H9 (cell line): ENCODE results near the gene RAB11FIP5. TPM values are rescaled to one million over a fixed set of nuclear protein-coding genes. Genes with fewer than 3 reads are reported as not detected.

Experiments used
- DNase-seq: peaks from one replicate; pipeline ENCODE4 v3.0.0-alpha.2; 2017
- H2AFZ ChIP-seq: one replicate; pipeline ENCODE4 v1.6.1; 2013; ENCODE audit warnings: mild to moderate bottlenecking, low read length, control low read depth, moderate library complexity
- H2AK5ac ChIP-seq: 2 replicates; pipeline ENCODE4 v1.6.1; 2013; ENCODE audit warnings: low read length, control low read depth, mixed read lengths; ENCODE audit not compliant: insufficient read length
- H2BK120ac ChIP-seq: one replicate; pipeline ENCODE4 v1.6.1; 2013; ENCODE audit warnings: low read depth, mild to moderate bottlenecking, low read length, control low read depth, inconsistent platforms; ENCODE audit not compliant: poor library complexity, severe bottlenecking
- H2BK12ac ChIP-seq: 2 replicates; pipeline ENCODE4 v1.6.1; 2013; ENCODE audit warnings: low read length, control low read depth, mixed read lengths, low read depth; ENCODE audit not compliant: insufficient read length
- H2BK15ac ChIP-seq: 2 replicates; pipeline ENCODE4 v1.6.1; 2013; ENCODE audit warnings: low read depth, low read length, control low read depth
- H2BK20ac ChIP-seq: one replicate; pipeline ENCODE4 v1.6.1; 2013; ENCODE audit warnings: low read depth, mild to moderate bottlenecking, low read length, control low read depth, inconsistent platforms; ENCODE audit not compliant: poor library complexity, severe bottlenecking
- H2BK5ac ChIP-seq: 2 replicates; pipeline ENCODE4 v1.6.1; 2013; ENCODE audit warnings: low read length, control low read depth, mixed read lengths; ENCODE audit not compliant: insufficient read length
- H3K14ac ChIP-seq: 2 replicates; pipeline ENCODE4 v1.6.1; 2013; ENCODE audit warnings: low read length, control low read depth; ENCODE audit not compliant: insufficient read depth
- H3K18ac ChIP-seq: 2 replicates; pipeline ENCODE4 v1.6.1; 2013; ENCODE audit warnings: low read depth, mild to moderate bottlenecking, mixed read lengths, low read length, control low read depth; ENCODE audit not compliant: insufficient read length
- H3K23ac ChIP-seq: 2 replicates; pipeline ENCODE4 v1.6.1; 2013; ENCODE audit warnings: low read length, control low read depth, mixed read lengths, low read depth; ENCODE audit not compliant: insufficient read length
- H3K23me2 ChIP-seq: 2 replicates; pipeline ENCODE4 v1.6.1; 2013; ENCODE audit warnings: low read depth, mild to moderate bottlenecking, mixed read lengths, low read length, control low read depth; ENCODE audit not compliant: insufficient read length, poor library complexity, severe bottlenecking
- H3K27ac ChIP-seq: 2 replicates; pipeline ENCODE4 v1.5.1; 2013; ENCODE audit warnings: low read length, control low read depth, mixed read lengths, low read depth; ENCODE audit not compliant: insufficient read length
- H3K27me3 ChIP-seq: 2 replicates; pipeline ENCODE4 v1.6.1; 2013; ENCODE audit warnings: low read length, control low read depth, inconsistent platforms; ENCODE audit not compliant: insufficient read depth
- H3K4ac ChIP-seq: 2 replicates; pipeline ENCODE4 v1.6.1; 2013; ENCODE audit warnings: low read depth, mild to moderate bottlenecking, control low read depth, inconsistent platforms, low read length, moderate library complexity
- H3K4me1 ChIP-seq: 2 replicates; pipeline ENCODE4 v1.6.1; 2013; ENCODE audit warnings: low read length, control low read depth, inconsistent platforms; ENCODE audit not compliant: insufficient read depth
- H3K4me2 ChIP-seq: 2 replicates; pipeline ENCODE4 v1.6.1; 2013; ENCODE audit warnings: low read length, control low read depth, mixed read lengths; ENCODE audit not compliant: insufficient read length, insufficient read depth
- H3K56ac ChIP-seq: 2 replicates; pipeline ENCODE4 v1.6.1; 2013; ENCODE audit warnings: low read depth, mild to moderate bottlenecking, mixed read lengths, low read length, control low read depth; ENCODE audit not compliant: insufficient read length
- H3K79me1 ChIP-seq: 2 replicates; pipeline ENCODE4 v1.6.1; 2013; ENCODE audit warnings: low read depth, mild to moderate bottlenecking, moderate library complexity, low read length, control low read depth, inconsistent platforms; ENCODE audit not compliant: insufficient read depth, poor library complexity, severe bottlenecking
- H3K79me2 ChIP-seq: 2 replicates; pipeline ENCODE4 v1.6.1; 2013; ENCODE audit warnings: low read length, control low read depth, inconsistent platforms; ENCODE audit not compliant: insufficient read depth
- H3K9ac ChIP-seq: 2 replicates; pipeline ENCODE4 v1.6.1; 2013; ENCODE audit warnings: low read length, control low read depth, mixed read lengths; ENCODE audit not compliant: insufficient read length; ENCODE audit errors: extremely low read depth
- H3K9me3 ChIP-seq: one replicate; pipeline ENCODE4 v1.6.1; 2013; ENCODE audit warnings: low read depth, low read length, inconsistent platforms; ENCODE audit not compliant: control insufficient read depth
- H3T11ph ChIP-seq: one replicate; pipeline ENCODE4 v1.6.1; 2013; ENCODE audit warnings: mild to moderate bottlenecking, low read length, control low read depth, inconsistent platforms
- H4K20me1 ChIP-seq: one replicate; pipeline ENCODE4 v1.6.1; 2013; ENCODE audit not compliant: control insufficient read depth, insufficient read length, insufficient read depth
- H4K5ac ChIP-seq: 2 replicates; pipeline ENCODE4 v1.6.1; 2013; ENCODE audit warnings: low read depth, mild to moderate bottlenecking, mixed read lengths, low read length, control low read depth; ENCODE audit not compliant: insufficient read length
- H4K8ac ChIP-seq: replicated peaks from 2 replicates; pipeline ENCODE4 v1.6.1; 2013; ENCODE audit warnings: low read length, control low read depth, mixed read lengths, low read depth; ENCODE audit not compliant: insufficient read length
- H4K91ac ChIP-seq: 2 replicates; pipeline ENCODE4 v1.6.1; 2013; ENCODE audit warnings: low read depth, mild to moderate bottlenecking, moderate library complexity, mixed read lengths, low read length, control low read depth; ENCODE audit not compliant: insufficient read length
- H3K27ac Mint-ChIP-seq, 3 experiments: 2 replicates in 2 of 3; 3 replicates in 1 of 3; pipeline ENCODE4 v1.8.0; 2020 to 2021; ENCODE audit warnings: mixed read lengths in 3 of 3, mild to moderate bottlenecking in 1 of 3, moderate library complexity in 1 of 3
- H3K27me3 Mint-ChIP-seq: 2 replicates; pipeline ENCODE4 v1.8.0; 2021; ENCODE audit warnings: low read depth, mild to moderate bottlenecking, moderate library complexity, mixed read lengths
- H3K36me3 Mint-ChIP-seq, 3 experiments: 2 replicates in 2 of 3; 3 replicates in 1 of 3; pipeline ENCODE4 v1.8.0; 2020 to 2021; ENCODE audit warnings: low read depth in 3 of 3, mixed read lengths in 3 of 3; ENCODE audit not compliant: insufficient read depth in 1 of 3
- H3K4me1 Mint-ChIP-seq, 2 experiments: 2 replicates each; pipeline ENCODE4 v1.8.0; 2020; ENCODE audit warnings: mixed read lengths in 2 of 2
- H3K4me3 Mint-ChIP-seq, 2 experiments: 2 replicates in 1 of 2; 3 replicates in 1 of 2; pipeline ENCODE4 v1.8.0; 2020 to 2021; ENCODE audit warnings: mild to moderate bottlenecking in 2 of 2, mixed read lengths in 2 of 2, moderate library complexity in 1 of 2
- H3K9me3 Mint-ChIP-seq, 2 experiments: 2 replicates in 1 of 2; 3 replicates in 1 of 2; pipeline ENCODE4 v1.8.0; 2020; ENCODE audit warnings: mild to moderate bottlenecking in 2 of 2, mixed read lengths in 2 of 2, moderate library complexity in 1 of 2
- WGBS: extraction: QIAGEN DNeasy Blood & Tissue Kit; methylation state at CpG from one replicate; pipeline ENCODE4 v1.1.7; 2013; ENCODE audit warnings: missing lambda C conversion rate, low lambda C conversion rate, mixed read lengths; ENCODE audit not compliant: insufficient read length; ENCODE audit errors: extremely low coverage; 5-methylcytosine and 5-hydroxymethylcytosine counted together
- total RNA-seq: library from RNA; stranded (reverse); gene quantifications from 2 replicates; pipeline ENCODE4 v1.2.1, GENCODE V29; 2021
- TF ChIP-seq, protein P1 (sequence below): fragments of 200-600 bp; sonication (generic); conservative IDR thresholded peaks from 3 replicates; pipeline ENCODE4 v1.8.0; 2021; ENCODE audit warnings: antibody characterized with exemption, mild to moderate bottlenecking

The RAB11FIP5 gene
- total RNA-seq, 1 experiment from 2014 or later, result 7.1 TPM

DNA sequence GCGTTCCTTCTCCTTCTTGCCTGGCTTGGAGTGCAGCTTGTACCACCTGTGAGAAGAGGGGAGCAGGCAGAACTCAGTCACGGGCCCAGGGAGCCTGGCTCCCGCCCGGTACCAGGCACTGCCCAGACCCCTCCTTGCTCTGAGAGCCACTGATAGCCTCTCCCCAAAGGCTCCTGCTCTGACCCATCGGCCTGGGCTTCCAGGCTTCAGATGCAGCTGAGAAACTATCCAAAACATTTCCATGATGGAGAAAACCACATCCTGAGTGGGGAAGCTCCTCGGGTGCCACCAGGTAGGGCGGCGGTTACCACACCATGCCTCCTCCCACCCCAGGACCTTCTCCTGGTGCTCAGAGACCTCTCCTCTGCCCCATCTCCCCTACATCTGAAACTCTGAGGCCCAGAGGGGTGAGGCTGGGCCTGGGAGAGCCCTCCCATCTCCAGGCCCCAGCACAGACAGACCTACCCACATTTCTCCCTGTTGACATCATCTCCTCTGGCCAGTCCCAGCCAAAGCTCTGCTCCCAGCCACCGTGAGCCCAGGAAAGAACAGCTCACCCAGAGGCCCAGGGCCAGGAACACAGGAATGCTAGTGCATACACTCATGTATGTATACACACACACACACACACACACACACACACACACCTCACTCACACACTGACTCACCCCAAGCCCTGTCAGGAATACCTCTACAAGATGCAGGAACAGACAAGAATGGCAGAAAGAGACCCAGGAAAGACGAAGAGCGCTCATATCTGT, 23.3 kb downstream of the RAB11FIP5 start:
- no peak overlapping the region for H2AK5ac ChIP-seq
- peaks cover 3 to 5% (median 5%) of the 10 kb centered on the region in 3 experiments; a peak in 4 of 7 replicates for H3K36me3 Mint-ChIP-seq
- no peak overlapping the region for H3K9ac ChIP-seq
- H3K27ac ChIP-seq, result no peak overlapping the region
- no peak overlapping the region for H3K4me2 ChIP-seq
- no peak overlapping the region for H4K8ac ChIP-seq
- no peaks in the 10 kb centered on the region for H3K79me2 ChIP-seq
- H2BK5ac ChIP-seq, result no peak overlapping the region
- no peaks in the 10 kb centered on the region for H3K23me2 ChIP-seq
- WGBS, result no CpG with 5 or more reads among the region's 11 CpGs
- H2AFZ ChIP-seq, result no peak overlapping the region
- DNase-seq, result no peak
- no peak overlapping the region for H3T11ph ChIP-seq
- H3K9me3 ChIP-seq, result no peaks in the 10 kb centered on the region
- peaks cover 13 to 14% of the 10 kb centered on the region in 2 experiments for H3K4me1 Mint-ChIP-seq
- no peaks in the 10 kb centered on the region for H3K4me1 ChIP-seq
- no peak overlapping the region for H2BK12ac ChIP-seq
- no peak overlapping the region; a peak in 3 of 7 replicates for H3K27ac Mint-ChIP-seq
- no peak overlapping the region for H2BK120ac ChIP-seq
- H3K27me3 Mint-ChIP-seq, result no peaks in the 10 kb centered on the region
- H2BK20ac ChIP-seq, result no peak overlapping the region
- no peaks in the 10 kb centered on the region for H3K79me1 ChIP-seq
- TF ChIP-seq, protein P1, sequence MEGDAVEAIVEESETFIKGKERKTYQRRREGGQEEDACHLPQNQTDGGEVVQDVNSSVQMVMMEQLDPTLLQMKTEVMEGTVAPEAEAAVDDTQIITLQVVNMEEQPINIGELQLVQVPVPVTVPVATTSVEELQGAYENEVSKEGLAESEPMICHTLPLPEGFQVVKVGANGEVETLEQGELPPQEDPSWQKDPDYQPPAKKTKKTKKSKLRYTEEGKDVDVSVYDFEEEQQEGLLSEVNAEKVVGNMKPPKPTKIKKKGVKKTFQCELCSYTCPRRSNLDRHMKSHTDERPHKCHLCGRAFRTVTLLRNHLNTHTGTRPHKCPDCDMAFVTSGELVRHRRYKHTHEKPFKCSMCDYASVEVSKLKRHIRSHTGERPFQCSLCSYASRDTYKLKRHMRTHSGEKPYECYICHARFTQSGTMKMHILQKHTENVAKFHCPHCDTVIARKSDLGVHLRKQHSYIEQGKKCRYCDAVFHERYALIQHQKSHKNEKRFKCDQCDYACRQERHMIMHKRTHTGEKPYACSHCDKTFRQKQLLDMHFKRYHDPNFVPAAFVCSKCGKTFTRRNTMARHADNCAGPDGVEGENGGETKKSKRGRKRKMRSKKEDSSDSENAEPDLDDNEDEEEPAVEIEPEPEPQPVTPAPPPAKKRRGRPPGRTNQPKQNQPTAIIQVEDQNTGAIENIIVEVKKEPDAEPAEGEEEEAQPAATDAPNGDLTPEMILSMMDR, result no peak
- H4K20me1 ChIP-seq, result no peaks in the 10 kb centered on the region
- H4K91ac ChIP-seq, result no peak overlapping the region
- H4K5ac ChIP-seq, result no peak overlapping the region
- no peak overlapping the region for H3K56ac ChIP-seq
- H3K4ac ChIP-seq, result no peak overlapping the region
- H2BK15ac ChIP-seq, result no peak overlapping the region
- H3K4me3 Mint-ChIP-seq, result no peak overlapping the region; a peak in 1 of 5 replicates
- H3K14ac ChIP-seq, result no peak overlapping the region
- H3K23ac ChIP-seq, result no peak overlapping the region
- no peaks in the 10 kb centered on the region for H3K27me3 ChIP-seq
- no peak overlapping the region for H3K18ac ChIP-seq
- H3K9me3 Mint-ChIP-seq, result no peaks in the 10 kb centered on the region
